ENCODE data around the gene STK33.
A peak's percentile ranks its signal among the peaks of the same experiment; 100 is the strongest.

STK33 gene

DNA sequence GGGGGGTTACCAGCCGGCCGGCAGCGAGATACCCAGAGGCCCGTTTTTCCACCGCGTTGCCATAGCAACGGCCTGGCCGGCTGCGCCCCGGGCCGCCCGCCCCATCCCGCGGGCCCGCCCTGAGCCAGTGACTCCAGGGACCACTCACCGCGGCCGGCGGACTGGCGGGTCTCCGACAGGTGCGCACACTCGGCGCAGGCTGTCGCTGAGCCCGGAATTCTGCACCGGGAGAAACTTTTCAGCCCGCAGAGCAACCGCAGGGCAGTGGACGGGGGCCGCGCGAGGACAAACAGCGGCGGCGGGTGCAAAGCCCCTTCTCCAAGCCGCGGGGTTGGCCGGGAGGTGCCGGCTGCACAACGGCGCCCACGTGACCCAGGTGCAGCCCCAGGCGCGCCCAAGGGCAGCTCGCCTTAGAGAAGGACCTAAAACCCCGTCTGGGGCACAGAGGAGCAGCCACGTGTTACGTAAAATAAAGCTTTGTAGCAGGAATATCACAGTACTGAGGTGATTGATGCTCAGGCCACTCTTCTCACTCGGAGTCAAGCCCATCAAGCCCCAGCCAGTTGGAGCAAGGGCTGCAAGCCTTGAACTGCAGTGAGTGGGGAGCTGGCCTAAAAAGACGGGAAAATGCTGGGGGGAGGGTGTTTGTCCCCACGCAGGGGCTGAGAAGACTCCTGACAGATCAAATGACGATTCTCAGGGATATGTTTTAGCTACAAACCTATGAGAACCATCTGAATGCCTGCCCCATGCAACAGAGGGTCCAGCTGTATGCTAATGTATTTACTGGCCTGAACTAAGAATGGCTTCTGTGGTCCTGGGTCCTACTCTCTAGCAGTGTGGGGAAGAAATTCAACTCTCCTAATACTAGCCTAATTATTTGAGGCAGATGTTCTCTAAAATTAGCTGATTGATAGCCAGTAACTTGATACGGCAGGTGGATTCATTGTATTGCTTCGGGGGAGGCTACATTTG lies at the start of gene STK33:
Gene STK33, minus strand, starts transcription at position 294 of the 975 bp plus-strand sequence. CDS start 119,323 bp downstream, outside the sequence.
- peak; percentile 11 for DNase-seq

DNA sequence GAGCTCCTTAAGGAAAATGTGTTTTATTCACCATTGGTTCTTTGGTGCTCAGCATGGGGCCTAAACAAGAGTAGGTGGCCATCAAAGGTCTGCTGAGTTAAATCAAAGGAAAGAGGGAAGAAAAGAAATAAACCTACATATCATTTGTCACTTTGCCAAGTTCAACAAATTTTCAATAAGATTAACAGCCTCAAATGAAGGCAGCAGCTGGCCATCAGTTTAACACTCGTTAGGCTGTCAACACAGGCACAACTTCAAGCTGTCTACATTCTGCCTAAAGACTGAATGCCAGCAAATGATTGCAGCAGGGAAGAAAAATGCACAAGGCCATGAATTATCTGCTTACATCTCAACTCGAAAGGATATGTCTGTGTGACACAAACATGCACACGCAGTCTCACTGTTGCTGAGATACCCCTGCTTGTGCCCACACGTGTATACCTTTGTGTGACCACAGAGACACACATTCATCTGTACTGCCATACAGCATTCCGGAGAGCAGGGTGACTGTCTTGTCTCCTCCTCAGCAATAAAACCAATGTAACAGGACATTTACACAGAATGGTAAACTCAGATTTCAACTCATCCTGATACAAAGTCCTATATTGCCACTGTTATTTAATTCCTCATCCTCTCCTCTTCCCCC lies 48.3 kb upstream of the STK33 start:
- no peak for DNase-seq

DNA sequence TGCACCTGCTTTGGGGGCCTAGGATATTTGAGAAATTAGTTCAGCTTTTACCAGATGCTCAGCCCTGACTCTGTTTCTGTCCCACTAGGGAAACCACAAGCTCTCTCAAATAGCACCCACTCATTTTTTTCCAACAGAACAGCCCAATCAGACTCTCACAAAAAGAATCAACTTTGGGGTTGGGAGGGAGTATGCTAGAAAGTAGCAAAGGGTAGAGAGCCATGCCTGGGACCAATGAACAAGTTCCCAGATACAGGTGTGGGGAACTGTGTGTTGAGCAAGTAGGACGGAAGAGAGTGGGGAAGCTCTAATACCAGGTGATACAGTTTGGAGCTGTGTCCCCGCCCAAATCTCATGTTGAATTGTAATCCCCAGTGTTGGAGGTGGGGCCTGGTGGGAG lies 47.3 kb upstream of the STK33 start:
- DNase-seq: no peak

DNA sequence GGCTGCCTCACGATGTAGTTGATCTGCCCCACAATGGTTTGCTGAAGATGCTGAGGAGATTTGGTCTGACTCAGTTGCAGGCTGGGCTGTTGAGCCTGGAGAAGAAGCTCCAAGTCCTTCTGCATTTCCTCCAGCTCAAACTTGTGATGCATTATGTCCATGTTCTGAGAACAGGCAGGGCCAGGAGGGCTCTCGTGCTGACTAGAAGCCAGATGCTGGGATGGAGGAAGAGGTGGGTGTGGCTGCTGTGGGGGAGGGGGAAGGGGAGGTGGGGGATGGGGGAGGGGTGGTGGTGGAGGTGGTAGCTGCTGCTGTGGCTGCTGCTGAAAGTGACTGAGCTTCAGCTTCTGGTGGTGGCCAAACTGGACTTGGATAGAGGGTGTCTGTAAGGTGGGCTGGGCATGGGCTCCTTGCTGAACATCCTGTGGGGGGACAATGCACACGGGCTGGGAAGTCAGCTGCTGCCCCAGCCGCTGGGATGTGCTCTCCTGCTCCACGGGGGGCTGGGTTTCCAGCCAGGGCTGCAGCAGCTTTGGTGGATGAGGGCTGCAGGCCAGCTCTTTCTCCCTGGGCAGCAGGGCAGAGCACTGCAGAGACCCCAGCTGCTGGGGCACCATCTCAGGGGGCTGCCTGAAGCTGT lies 46.4 kb upstream of the STK33 start:
- DNase-seq: no peak

DNA sequence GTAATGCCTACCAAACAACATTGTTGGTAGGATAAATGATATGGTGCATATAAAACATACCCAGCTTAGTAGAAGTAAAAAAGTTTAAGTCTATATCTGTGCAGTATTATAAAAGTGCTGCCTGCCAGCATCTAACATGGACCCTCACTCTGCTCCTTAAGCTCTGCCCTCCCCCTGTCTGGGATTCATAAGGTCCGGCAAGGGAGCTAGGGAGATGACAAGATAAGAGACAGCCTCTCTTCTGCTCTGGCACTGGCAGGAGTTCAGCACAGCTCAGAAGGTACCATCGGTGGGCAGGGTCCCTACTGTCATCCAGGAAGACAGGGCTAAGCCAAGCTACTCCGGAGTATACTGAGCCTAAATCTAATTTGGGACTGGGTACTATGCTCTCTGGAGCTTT lies 45.6 kb upstream of the STK33 start:
- no peak for DNase-seq

DNA sequence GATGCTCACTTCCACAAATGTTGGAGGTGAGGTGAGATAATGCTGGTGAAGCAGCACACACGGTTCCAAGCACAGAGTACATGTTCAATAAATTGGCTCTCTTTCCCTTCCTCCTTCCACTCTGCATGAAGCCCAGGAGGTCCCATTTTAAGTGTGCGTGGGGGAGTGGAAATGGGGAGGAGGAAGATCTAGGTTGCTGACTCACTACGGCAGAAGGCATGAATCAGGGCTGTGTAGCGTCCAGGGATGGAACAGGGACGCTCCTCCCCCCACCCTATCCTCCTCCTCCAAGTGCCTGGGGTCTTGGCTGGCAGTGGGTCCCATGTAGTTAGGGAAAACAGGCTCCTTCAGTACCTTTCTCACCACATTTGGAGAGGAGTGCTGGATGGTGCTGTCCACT lies 44.3 kb upstream of the STK33 start:
- DNase-seq: no peak

DNA sequence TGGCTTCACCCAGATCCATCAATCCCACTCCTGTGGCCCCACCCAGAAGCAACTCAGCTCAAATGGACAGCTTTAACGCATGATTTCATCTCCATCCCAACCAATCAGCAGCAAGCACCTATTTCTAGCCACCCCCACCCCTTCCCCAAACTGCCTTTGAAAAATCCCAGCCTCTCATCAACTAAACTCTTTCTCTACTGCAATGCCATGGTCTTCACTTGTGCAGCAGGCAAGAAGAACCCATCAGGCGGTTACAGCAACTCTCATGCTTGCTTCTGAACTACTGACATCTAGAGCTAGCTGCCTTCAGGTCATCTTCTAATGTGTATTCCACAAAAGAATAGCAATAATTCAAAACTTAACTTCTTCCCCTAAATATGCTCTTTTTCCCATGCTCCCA lies 42.1 kb upstream of the STK33 start:
- no peak for DNase-seq

DNA sequence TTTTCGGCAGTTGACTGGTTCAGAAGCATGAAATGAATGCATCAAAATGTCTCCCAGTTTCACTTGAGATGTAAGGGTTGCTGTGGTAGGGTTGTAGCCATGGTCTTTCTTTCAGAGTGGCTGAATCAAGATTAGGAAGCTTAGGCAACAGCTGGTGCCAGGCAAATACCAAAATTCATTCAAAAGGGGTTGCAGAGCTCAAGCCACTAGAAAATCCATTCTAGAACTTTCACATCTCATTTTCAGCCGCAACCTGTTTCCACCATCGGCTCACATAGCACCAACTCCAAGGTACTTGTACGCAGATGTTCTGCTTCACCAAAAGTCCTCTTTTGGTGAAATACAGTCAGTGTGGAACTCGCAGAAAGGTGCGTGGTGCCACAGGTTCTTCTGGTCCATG lies 40.5 kb upstream of the STK33 start:
- no peak for DNase-seq

DNA sequence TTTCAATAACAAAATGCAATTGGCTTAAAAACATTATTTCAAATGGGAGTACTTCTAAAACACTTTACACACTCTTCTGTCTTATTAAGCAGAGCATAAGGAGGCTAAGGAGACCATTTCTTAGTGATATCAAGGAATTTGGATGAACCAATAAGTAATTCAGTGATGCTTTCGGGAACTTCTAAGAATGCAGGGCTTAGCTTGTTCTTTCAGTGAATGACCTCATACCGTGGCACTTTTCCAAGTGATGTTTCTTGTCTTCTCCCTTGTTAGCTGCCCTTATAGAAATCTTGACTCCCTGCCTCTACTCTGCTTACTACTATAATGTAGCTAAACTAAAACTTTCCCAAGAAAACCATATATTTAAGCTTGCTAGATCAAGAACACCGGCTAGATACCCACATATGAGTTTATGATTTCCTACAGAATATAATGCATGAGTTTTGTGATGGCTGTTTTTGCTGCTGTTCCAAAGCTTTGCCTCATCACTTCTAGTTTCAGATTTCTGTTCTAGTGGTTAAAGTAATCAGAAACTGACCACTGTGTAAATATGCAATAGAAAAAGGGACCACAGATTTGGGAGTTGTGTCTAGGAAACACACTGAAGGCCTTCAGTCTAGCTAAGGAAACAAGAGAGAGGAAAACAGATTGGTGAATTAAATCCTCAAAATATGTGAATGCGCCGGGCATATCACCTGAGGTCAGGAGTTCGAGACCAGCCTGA lies 37.5 kb upstream of the STK33 start:
- DNase-seq: no peak

DNA sequence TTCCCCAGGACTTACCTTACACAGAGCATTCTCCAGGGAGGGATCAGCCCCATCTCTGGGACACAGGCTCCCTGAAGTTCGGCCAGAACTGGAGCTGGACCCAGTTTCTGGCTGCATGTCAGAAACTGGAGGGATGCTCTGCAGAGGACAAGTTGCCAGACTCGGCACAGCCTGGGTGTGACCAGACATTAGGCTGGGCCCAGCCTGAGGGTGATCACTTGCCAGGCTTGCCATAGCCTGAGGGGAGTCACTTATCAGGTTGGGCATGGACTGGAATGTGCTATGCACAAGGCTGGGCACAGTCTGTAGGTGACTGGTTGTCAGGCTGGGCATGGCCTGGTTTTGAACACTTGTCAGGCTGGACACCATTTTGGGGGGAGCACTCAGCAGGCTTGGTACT lies 30.7 kb upstream of the STK33 start:
- no peak for DNase-seq

DNA sequence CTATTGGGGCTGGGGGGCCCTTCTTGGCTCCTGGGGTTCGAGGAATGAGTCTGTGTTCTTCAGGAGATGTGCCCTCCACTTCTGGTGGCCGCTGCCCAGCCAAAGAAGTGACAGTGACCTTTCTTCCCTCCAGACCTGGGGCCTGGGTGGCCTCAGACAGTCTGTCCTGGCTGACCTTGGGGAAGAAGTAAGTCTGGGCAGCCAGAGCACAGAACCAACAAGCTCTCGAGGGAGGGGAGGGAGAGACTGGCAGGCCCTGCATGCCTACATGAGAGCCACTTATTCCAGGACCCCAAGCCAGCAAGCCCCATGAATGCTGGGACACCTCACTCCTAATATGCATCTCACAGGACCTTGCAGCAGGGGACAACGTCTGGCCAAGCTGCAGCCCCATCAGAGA lies 27.1 kb upstream of the STK33 start:
- no peak for DNase-seq

DNA sequence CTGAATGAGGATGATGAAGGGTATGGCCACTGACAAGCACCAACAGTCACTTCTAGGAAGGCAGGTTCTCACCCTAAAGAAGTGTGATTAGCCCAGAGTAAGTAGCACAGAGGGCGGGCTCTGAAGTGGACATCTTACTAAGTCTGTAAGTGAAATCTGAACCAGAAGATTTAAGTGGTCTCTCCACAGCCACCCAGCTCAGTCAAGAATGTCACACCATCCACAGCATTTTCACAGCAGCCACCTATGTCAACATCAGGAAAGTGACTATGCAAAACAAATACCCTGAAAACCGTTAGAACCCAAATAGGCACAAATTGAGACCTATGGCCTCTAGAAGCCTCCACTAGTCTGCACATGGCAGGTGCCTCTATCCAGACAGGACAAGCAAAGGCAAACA lies 23.0 kb upstream of the STK33 start:
- no peak for DNase-seq

DNA sequence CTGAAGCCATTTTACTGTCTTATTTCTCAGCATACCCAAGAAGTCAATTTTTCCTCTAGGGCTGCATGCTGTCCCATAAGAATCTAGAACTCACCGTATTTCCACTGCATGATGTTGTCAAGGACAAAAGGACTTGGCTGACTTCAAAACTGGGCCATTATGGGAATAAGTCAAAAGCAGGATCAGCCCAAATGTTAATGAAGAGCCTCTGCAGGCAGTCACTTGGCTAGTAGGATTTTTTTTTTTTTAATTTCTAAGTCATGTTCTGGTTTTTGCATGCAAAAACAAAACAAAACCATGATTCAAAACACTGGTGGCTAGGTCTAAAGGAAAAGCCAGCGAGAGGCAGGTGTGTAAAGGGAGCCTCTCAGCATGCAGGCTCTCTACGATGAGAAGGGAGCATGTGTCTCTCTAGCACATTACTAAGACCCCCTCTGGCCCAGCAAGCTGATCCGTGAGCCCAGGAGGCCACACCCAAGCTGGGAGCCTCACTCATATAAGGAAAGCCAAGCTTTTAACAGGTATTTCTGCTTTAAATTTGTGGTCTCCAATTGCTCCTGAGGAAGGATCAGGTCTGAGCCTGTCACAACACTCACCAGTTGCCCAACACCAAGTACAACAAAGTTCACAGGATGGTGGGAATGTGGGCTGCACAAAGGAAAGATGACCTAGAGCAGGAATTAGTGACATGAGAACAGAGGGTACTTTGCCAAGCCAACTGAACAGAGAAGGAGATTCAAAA lies 21.4 kb upstream of the STK33 start:
- DNase-seq: no peak

DNA sequence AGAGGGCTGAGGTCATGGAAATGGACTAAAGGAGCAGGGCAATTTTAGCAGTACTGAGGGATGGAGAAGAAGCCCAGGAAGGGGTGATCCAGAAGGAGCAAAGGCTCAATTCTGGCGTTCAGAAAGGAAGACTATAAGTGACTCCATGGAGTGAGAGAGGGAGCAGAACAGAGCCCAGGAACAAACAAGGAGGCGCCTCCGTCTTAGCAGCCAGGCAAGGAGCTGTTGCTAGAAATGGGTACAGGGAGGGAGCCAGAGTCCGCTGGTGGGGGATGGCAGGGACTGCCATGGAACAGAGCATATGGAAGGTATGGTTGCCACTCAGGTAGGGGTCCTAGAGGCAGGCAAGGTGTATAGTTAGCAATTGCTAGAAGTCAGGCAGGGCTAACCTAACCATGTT lies 20.5 kb upstream of the STK33 start:
- no peak for DNase-seq

DNA sequence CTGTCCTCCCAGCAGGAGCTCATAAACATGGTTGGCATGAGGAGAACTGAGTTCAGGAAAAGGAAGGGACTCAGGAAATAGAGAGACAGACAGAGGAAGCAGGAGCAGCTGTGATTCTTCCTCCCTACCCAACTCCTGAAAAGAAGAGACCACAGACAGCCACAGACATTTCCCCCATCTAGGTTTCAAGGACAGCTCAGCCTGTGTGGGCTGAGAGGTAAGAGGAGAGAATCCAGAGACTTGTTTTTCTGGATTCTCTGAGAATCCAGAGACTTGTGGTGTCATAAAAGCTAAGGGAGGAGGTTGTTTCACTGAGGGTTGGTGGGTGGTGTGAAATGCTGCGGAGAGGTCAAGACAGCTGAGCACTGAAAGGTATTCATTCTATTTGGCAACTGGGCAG lies 19.0 kb upstream of the STK33 start:
- no peak for DNase-seq

DNA sequence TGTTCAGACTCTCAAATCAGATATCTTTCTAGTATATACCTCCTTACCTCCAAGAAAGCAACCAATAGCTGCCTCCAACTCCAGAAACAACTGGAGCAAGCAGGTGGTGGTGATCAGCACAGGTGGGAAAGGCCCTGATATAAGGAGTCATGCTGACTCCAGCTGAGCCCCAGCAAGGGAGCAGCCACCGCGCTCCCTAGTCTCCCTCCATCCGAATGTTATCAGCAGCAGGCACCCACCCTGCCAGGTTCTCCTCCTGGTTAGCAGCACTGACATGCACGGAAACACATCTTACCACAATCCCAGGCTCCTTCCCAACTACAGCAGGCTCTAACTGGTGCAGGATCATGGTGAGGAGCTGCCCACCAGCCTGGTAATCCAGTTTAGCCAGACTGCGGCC lies 18.5 kb upstream of the STK33 start:
- no peak for DNase-seq

DNA sequence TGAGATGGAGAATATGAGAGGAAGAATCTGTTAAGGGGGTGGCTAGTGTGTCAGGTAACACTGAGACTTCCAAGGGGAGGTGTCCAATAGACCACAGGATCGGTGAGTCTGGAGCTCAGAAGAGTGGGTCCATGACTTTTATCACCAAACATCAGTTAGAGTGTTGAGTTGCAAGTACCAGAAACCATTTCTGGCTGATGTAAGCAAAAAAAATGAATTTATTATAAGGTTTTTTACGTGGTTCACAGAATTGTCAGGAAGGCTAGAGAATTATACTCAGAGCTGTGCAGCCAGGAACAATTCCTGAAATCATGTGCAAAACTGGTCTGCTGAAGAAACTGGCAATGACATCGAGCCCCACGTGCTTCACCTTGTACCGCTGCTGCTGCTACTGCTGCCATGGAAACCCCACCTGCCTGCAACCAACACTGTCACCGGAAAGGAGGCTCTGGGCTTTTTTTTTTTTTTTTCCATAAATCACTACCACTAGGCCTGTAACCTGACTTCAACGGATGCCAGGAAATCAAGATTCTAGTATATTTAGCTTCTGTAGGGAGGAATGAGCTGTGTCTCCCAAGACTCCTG lies 16.6 kb upstream of the STK33 start:
- DNase-seq: no peak

DNA sequence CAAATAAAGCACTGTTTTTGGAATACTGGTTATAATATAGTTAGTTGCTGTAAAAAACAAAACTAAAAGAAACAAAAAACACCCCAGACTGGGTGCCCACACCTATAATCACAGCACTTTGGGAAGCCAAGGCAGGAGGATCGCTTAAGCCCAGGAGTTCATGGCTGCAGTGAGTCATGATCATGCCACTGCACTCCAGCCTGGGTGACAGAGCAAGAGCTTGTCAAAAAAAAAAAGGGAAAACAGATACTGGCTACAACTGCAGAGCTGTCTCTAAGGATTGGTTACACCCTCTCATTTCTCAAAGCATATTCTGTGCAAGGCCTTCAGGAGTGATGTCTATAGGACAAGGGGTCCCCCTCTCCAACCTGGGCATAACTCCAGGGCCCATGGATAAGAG lies 14.6 kb upstream of the STK33 start:
- DNase-seq: no peak

DNA sequence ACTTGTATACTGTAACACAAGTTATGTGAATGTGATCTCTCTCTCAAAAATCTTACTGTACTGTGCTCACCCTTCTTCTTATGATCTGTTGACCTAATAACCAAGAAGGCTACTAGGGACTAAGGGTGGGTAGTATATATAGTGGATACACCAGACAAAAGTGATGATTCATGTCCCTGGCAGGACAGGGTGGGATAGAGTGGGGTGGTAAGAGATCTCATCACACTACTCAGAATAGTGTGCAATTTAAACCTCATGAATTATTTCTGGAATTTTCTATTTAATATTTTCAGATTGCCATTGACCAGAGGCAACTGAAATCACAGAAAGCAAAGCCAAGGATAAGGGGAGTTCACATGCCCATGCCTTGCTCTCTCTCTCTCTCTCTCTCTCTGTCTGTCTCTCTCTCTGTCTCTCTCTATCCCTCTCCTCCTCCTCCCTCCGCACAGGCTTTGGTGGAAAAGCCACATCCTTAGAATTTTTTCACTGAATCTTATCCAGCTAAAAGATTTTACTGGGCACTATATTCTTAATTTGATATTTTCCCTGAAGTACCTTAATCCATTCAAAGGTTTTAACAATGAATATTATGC lies 12.0 kb upstream of the STK33 start:
- DNase-seq: no peak

DNA sequence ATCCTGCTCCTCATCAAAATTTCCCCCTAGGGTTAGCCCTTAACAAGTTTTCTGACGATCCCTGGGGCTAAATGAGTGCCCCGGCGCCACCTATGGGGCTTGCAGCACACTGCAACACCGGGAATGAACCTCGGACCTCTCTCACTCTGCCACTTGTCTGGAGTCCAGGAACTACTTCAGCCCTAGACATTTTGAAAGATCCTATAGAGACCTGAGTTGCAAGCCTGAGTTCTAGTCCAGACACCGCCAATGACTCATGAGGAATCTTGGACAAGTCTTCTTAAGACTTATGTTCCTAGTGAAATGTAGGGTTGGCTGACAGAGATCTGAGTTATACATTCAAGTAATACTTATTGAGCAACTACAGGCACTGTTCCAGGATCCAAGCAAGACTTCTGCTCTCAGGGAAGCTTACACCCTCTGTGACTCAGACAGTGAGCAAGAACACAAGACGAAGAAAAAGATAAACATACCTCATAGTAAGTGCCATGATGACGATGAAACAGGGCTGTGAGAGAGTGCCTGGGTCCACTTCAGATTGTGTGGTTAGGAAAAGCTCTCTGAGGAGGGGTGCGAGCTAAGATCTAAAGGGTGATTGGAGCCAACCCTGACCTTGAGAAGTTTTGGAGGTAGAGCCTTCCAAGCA lies 10.2 kb upstream of the STK33 start:
- peak; percentile 62 for DNase-seq

DNA sequence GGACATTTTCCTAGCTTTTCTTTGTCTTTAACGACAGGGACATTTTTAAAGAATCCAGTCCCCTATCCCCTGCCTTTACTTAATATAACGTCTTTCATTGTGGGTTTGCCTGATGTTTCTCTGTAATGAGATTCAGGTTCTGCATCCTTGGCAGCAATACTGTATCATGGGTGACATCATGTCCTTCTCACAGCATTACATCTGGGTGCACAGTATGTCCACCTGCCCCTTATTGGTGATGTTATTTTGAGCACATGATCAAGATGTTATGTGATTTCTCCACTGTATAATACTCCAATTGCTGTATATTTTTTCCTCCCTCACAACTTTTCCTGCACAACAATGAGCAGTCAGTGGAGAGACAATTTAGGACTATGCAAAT lies 9.7 kb upstream of the STK33 start:
- DNase-seq: no peak

Measured in hematopoietic multipotent progenitor cell treated with erythropoietin and hydrocortisone succinate and interleukin-3 and kit ligand, for 8 days (in vitro differentiated cells).